NCI-H510A (cell line): Measurements from ENCODE around the gene MAP3K12.
"Not testable (repeated sequence)": the region's sequence is repeated elsewhere in the genome, so short reads cannot be mapped to it uniquely, and the experiment has no call there.

Experiments used
- DNase-seq: peaks from one replicate; lab custom pipeline; 2025; lab: John Stamatoyannopoulos, UW

MAP3K12 gene

GRCh38 chr12:53466640-53467039 is 32.6 kb downstream of the MAP3K12 start:
- DNase-seq: no peak

- DNase-seq: no peak
Measured at GRCh38 chr12:53465679-53466078, 33.6 kb downstream of the MAP3K12 start.

- DNase-seq: no peak
Measured at GRCh38 chr12:53464685-53465418, 34.4 kb downstream of the MAP3K12 start.

GRCh38 chr12:53463802-53464560 is 35.3 kb downstream of the MAP3K12 start:
- DNase-seq: no peak

- DNase-seq: no peak
Measured at GRCh38 chr12:53462935-53463334, 36.3 kb downstream of the MAP3K12 start.

- DNase-seq: no peak
Measured at GRCh38 chr12:53461591-53461990, 37.7 kb downstream of the MAP3K12 start.

GRCh38 chr12:53461059-53461458 is 38.2 kb downstream of the MAP3K12 start:
- no peak for DNase-seq

- no peak for DNase-seq
Measured at GRCh38 chr12:53459097-53459496, 40.2 kb downstream of the MAP3K12 start.

GRCh38 chr12:53456654-53457366 is 42.4 kb downstream of the MAP3K12 start:
- no peak for DNase-seq

- no peak for DNase-seq
Measured at GRCh38 chr12:53454707-53455106, 44.6 kb downstream of the MAP3K12 start.

- no peak for DNase-seq
Measured at GRCh38 chr12:53453953-53454640, 45.2 kb downstream of the MAP3K12 start.

- DNase-seq: peak; percentile 86
Measured at GRCh38 chr12:53452159-53453077, 46.8 kb downstream of the MAP3K12 start.

GRCh38 chr12:53451661-53452158 is 47.5 kb downstream of the MAP3K12 start, which contains the start of gene PCBP2:
TSS of gene PCBP2 (plus strand) at chr12:53452102. CDS start at chr12:53454801, 2,699 bp downstream.
- DNase-seq: peak; percentile 98

- DNase-seq: no peak
Measured at GRCh38 chr12:53450936-53451335, 48.3 kb downstream of the MAP3K12 start.

GRCh38 chr12:53444593-53445325 is 54.5 kb downstream of the MAP3K12 start:
- DNase-seq: not testable (repeated sequence)

- DNase-seq: no peak
Measured at GRCh38 chr12:53443955-53444354, 55.3 kb downstream of the MAP3K12 start.

- DNase-seq: peak; percentile 97
Measured at GRCh38 chr12:53441040-53441833, 58.0 kb downstream of the MAP3K12 start, which contains the start of gene PRR13. TSS of gene PRR13 (plus strand) at chr12:53441734. CDS start at chr12:53442715, 981 bp downstream.

- not testable (repeated sequence) for DNase-seq
Measured at GRCh38 chr12:53439582-53439981, 59.7 kb downstream of the MAP3K12 start.

GRCh38 chr12:53435326-53435725 is 63.9 kb downstream of the MAP3K12 start:
- DNase-seq: not testable (repeated sequence)
